GM23248 (cell line): ENCODE data around the gene CST9L.

Source experiments
- EZH2 ChIP-seq: fragments of 200-600 bp; sonication (generic); IDR thresholded peaks from 2 replicates; pipeline ENCODE4 v1.6.1; 2018; ENCODE audit warnings: antibody characterized with exemption, mild to moderate bottlenecking; ENCODE audit not compliant: insufficient read depth, poor library complexity, severe bottlenecking
- EZH2phosphoT487 ChIP-seq: fragments of 200-600 bp; sonication (generic); IDR thresholded peaks from 2 replicates; pipeline ENCODE4 v1.6.1; 2018; ENCODE audit warnings: antibody characterized with exemption, moderate library complexity, mild to moderate bottlenecking, low read depth; ENCODE audit not compliant: insufficient read depth

DNA sequence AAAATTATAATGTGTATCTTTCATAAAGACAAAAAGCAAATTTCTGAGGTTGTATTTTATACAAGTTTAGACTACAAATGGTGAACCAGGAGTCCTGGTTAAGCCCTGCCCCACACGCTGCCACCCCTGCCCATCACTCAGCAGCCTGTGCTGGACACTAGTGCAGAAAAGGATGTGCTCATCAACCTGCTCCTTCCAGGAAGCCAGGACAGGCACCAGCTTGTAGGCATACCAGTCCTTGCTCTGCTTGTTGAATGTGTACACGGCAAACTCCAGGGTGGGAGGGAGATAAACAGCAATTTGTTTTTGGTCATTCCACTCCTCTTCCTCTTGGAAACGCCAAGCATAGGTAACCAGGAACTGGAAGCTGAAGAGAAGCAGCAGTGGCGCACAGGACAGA is 18.1 kb downstream of the CST9L start:
- TF ChIP-seq EZH2 (no peak), EZH2phosphoT487 (no peak)
